Measurements from ENCODE around the gene AGPS. TPM values are rescaled to one million over a fixed set of nuclear protein-coding genes. Genes with fewer than 3 reads are reported as not detected.

The AGPS gene
- 34.7 TPM for total RNA-seq
- 9.6 TPM for polyA plus RNA-seq
- long read RNA-seq, donor 1: 0 reads
- long read RNA-seq, donor 2, full-length matches to known transcripts: 10 of 18 reads
- long read RNA-seq, donor 2, partial matches to known transcripts: 8 of 18 reads
- long read RNA-seq, donor 2, other reads (novel, unspliced or antisense): 0 of 18 reads
- long read RNA-seq, donor 3, full-length matches to known transcripts: 11 of 11 reads
- long read RNA-seq, donor 3, partial matches to known transcripts: 0 of 11 reads
- long read RNA-seq, donor 3, other reads (novel, unspliced or antisense): 0 of 11 reads
- long read RNA-seq, donor 4, full-length matches to known transcripts: 8 of 8 reads
- long read RNA-seq, donor 4, partial matches to known transcripts: 0 of 8 reads
- long read RNA-seq, donor 4, other reads (novel, unspliced or antisense): 0 of 8 reads
- long read RNA-seq, donor 5, full-length matches to known transcripts: 7 of 7 reads
- long read RNA-seq, donor 5, partial matches to known transcripts: 0 of 7 reads
- long read RNA-seq, donor 5, other reads (novel, unspliced or antisense): 0 of 7 reads
- long read RNA-seq, donor 6, full-length matches to known transcripts: 8 of 13 reads
- long read RNA-seq, donor 6, partial matches to known transcripts: 5 of 13 reads
- long read RNA-seq, donor 6, other reads (novel, unspliced or antisense): 0 of 13 reads
- long read RNA-seq, donor 7, full-length matches to known transcripts: 8 of 8 reads
- long read RNA-seq, donor 7, partial matches to known transcripts: 0 of 8 reads
- long read RNA-seq, donor 7, other reads (novel, unspliced or antisense): 0 of 8 reads
- long read RNA-seq, donor 8, full-length matches to known transcripts: 2 of 2 reads
- long read RNA-seq, donor 8, partial matches to known transcripts: 0 of 2 reads
- long read RNA-seq, donor 8, other reads (novel, unspliced or antisense): 0 of 2 reads
- long read RNA-seq, donor 9, full-length matches to known transcripts: 6 of 6 reads
- long read RNA-seq, donor 9, partial matches to known transcripts: 0 of 6 reads
- long read RNA-seq, donor 9, other reads (novel, unspliced or antisense): 0 of 6 reads
- long read RNA-seq, donor 10, full-length matches to known transcripts: 5 of 5 reads
- long read RNA-seq, donor 10, partial matches to known transcripts: 0 of 5 reads
- long read RNA-seq, donor 10, other reads (novel, unspliced or antisense): 0 of 5 reads

- Histone ChIP-seq H3K4me3 (ENCODE audit: low read length in 2 of 2) (peak within 1 kb of the TSS; percentile 64 to 74), H3K36me3 (ENCODE audit: control insufficient read depth in 2 of 2, insufficient read depth in 2 of 2, low read length in 1 of 2) (no peaks in the 10 kb centered on the region), H3K27ac (ENCODE audit: low read depth in 1 of 2, low read length in 1 of 2) (peak within 1 kb of the TSS; percentile 19 to 40), H3K4me1 (ENCODE audit: control insufficient read depth in 2 of 2, insufficient read depth in 2 of 2, low read length in 2 of 2) (peaks cover 9 to 10% of the 10 kb centered on the region in 2 donors), H3K9me3 (ENCODE audit: control insufficient read depth in 2 of 2, insufficient read depth in 1 of 2, low read length in 1 of 2) (no peaks in the 10 kb centered on the region), H3K27me3 (ENCODE audit: control insufficient read depth in 2 of 2, insufficient read depth in 1 of 2, low read length in 1 of 2) (no peaks in the 10 kb centered on the region)
- under 1% methylated on average over 83 of the region's 83 CpGs for WGBS
- peak in 8 of 9 donors; percentile 38 to 86 (median 68) for DNase-seq (ENCODE audit: low read depth in 6 of 9, low spot score in 9 of 9)
These were observed at the start of gene AGPS for GRCh38 chr2:177392373-177393202. AGPS (plus strand) TSS chr2:177392773; CDS start chr2:177392790, 17 bp downstream.

DNA sequence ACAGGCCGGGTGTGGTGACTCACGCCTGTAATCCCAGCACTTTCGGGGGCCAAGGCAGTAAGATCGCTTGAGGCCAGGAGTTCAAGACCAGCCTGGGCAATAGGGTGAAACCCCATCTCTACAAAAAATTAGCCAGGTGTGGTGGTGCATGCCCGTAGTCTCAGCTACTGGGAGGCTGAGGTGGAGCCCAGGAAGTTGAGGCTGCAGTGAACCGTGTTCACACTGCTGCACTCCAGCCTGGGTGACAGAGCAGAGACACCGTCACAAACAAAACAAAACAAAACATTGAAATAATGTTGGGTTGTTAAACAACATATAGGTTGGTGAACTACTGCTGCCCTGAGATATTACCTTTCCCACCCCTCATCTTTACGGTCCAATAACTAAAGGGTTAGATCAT lies 48.8 kb upstream of the AGPS start:
- H3K9me3 ChIP-seq (ENCODE audit: control insufficient read depth in 2 of 2, insufficient read depth in 1 of 2, low read length in 1 of 2): no peaks in the 10 kb centered on the region
- no peak overlapping the region for H3K4me3 ChIP-seq (ENCODE audit: low read length in 2 of 2)
- no peaks in the 10 kb centered on the region for H3K27me3 ChIP-seq (ENCODE audit: control insufficient read depth in 2 of 2, insufficient read depth in 1 of 2, low read length in 1 of 2)
- 90% methylated on average over 8 of the region's 8 CpGs for WGBS
- DNase-seq (ENCODE audit: low read depth in 6 of 9, low spot score in 9 of 9): no peak
- H3K27ac ChIP-seq (ENCODE audit: low read depth in 1 of 2, low read length in 1 of 2): no peak overlapping the region
- H3K36me3 ChIP-seq (ENCODE audit: control insufficient read depth in 2 of 2, insufficient read depth in 2 of 2, low read length in 1 of 2): no peaks in the 10 kb centered on the region
- H3K4me1 ChIP-seq (ENCODE audit: control insufficient read depth in 2 of 2, insufficient read depth in 2 of 2, low read length in 2 of 2): no peaks in the 10 kb centered on the region

DNA sequence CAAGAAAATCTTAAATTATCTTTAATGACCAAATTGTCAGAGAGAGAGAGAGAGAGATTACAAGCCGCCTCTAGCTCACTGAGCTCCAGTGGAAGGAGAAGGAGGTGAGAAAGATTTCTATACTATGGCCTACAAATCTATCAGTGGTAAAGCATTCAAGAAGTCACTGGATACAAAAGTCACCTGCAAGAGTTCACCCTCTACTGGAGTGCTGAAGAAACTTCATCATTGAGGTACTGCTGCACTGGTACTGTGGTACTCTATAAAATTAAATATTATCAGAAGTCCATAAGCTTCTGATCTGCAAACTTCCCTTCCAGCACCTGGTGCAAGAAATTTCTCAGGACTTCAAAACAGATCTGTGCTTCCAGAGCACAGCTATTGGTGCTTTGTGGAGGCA lies 48.3 kb upstream of the AGPS start:
- no peak for DNase-seq (ENCODE audit: low read depth in 6 of 9, low spot score in 9 of 9)
- H3K27me3 ChIP-seq (ENCODE audit: control insufficient read depth in 2 of 2, insufficient read depth in 1 of 2, low read length in 1 of 2): no peaks in the 10 kb centered on the region
- 100% methylated on average over 1 of the region's 1 CpG for WGBS

DNA sequence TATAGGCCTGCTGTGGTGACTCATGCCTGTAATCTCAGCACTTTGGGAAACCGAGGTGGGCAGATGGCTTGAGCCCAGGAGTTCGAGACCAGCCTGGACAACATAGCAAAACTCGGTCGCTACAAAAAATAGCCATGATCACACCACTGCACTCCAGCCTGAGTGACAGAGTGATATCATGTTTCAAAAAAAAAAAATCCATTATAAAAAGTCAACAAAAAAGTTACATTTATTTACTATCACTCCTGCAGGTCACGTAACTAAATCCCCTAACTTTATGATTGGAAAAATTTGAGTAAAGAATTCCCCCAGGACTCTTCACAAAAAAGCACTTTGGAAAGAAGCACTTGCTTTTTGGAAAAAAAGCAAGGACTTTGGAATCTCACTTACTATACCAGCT lies 46.4 kb upstream of the AGPS start:
- no peaks in the 10 kb centered on the region for H3K27me3 ChIP-seq (ENCODE audit: control insufficient read depth in 2 of 2, insufficient read depth in 1 of 2, low read length in 1 of 2)
- H3K4me1 ChIP-seq (ENCODE audit: control insufficient read depth in 2 of 2, insufficient read depth in 2 of 2, low read length in 2 of 2): no peaks in the 10 kb centered on the region
- H3K4me3 ChIP-seq (ENCODE audit: low read length in 2 of 2): no peak overlapping the region
- no peak overlapping the region for H3K27ac ChIP-seq (ENCODE audit: low read depth in 1 of 2, low read length in 1 of 2)
- no peaks in the 10 kb centered on the region for H3K36me3 ChIP-seq (ENCODE audit: control insufficient read depth in 2 of 2, insufficient read depth in 2 of 2, low read length in 1 of 2)
- no peaks in the 10 kb centered on the region for H3K9me3 ChIP-seq (ENCODE audit: control insufficient read depth in 2 of 2, insufficient read depth in 1 of 2, low read length in 1 of 2)
- WGBS: 96% methylated on average over 5 of the region's 5 CpGs
- DNase-seq (ENCODE audit: low read depth in 6 of 9, low spot score in 9 of 9): no peak

More for the DNA sequence above, 48.3 kb upstream of the AGPS start:
- Histone ChIP-seq H3K9me3 (ENCODE audit: control insufficient read depth in 2 of 2, insufficient read depth in 1 of 2, low read length in 1 of 2) (no peaks in the 10 kb centered on the region), H3K4me1 (ENCODE audit: control insufficient read depth in 2 of 2, insufficient read depth in 2 of 2, low read length in 2 of 2) (no peaks in the 10 kb centered on the region), H3K36me3 (ENCODE audit: control insufficient read depth in 2 of 2, insufficient read depth in 2 of 2, low read length in 1 of 2) (no peaks in the 10 kb centered on the region), H3K4me3 (ENCODE audit: low read length in 2 of 2) (no peak overlapping the region), H3K27ac (ENCODE audit: low read depth in 1 of 2, low read length in 1 of 2) (no peak overlapping the region)

DNA sequence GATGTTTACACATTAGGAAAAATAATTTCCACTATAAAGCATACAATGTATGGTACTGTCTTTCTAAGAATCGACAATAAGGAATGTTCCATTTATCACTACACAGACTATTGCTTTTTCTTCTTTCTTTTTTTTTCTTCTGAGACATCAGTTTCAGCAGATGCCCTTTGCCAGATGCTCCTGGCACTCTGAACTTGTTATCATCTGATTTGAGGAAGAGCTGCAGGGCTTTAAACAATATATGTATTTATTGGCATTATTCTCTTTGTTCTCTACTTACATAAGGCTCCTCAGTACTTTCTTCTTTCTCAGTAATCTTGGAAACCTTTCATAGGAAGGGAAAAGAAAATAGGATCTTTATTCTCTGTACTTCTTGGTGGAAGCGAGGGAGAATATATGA lies 45.0 kb upstream of the AGPS start:
- Histone ChIP-seq H3K27ac (ENCODE audit: low read depth in 1 of 2, low read length in 1 of 2) (no peak overlapping the region), H3K9me3 (ENCODE audit: control insufficient read depth in 2 of 2, insufficient read depth in 1 of 2, low read length in 1 of 2) (no peaks in the 10 kb centered on the region), H3K36me3 (ENCODE audit: control insufficient read depth in 2 of 2, insufficient read depth in 2 of 2, low read length in 1 of 2) (no peaks in the 10 kb centered on the region), H3K4me1 (ENCODE audit: control insufficient read depth in 2 of 2, insufficient read depth in 2 of 2, low read length in 2 of 2) (no peaks in the 10 kb centered on the region), H3K4me3 (ENCODE audit: low read length in 2 of 2) (no peak overlapping the region), H3K27me3 (ENCODE audit: control insufficient read depth in 2 of 2, insufficient read depth in 1 of 2, low read length in 1 of 2) (no peaks in the 10 kb centered on the region)
- no peak for DNase-seq (ENCODE audit: low read depth in 6 of 9, low spot score in 9 of 9)
- WGBS: 97% methylated on average over 2 of the region's 2 CpGs

DNA sequence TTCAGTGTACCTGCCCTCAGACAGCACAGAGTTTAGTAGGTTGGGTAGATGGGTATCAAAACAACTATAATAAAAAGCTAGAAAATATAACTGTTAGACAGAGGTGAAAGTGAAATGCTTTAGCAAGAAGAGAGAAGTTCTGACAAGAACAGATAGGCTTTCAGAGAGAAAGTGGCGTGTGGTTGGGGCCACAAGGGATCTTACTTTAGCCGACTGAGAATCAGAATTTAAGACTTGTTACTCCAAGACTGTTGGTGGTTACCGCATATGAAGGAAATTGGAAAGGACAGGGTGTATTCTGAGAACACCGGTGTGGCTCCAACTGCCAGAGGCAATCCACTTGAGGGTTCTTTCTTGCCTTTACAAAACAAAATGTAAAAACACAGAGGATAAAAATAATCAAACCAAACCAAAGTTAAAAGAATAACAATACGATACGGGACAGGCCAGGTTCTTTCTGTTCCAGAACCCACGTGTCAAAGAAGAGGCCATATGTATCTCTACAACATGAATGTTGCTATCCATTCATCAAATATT lies 44.4 kb upstream of the AGPS start:
- H3K27ac ChIP-seq (ENCODE audit: low read depth in 1 of 2, low read length in 1 of 2): no peak overlapping the region
- no peaks in the 10 kb centered on the region for H3K36me3 ChIP-seq (ENCODE audit: control insufficient read depth in 2 of 2, insufficient read depth in 2 of 2, low read length in 1 of 2)
- no peak overlapping the region for H3K4me3 ChIP-seq (ENCODE audit: low read length in 2 of 2)
- 28% methylated on average over 7 of the region's 7 CpGs for WGBS
- no peaks in the 10 kb centered on the region for H3K27me3 ChIP-seq (ENCODE audit: control insufficient read depth in 2 of 2, insufficient read depth in 1 of 2, low read length in 1 of 2)
- H3K9me3 ChIP-seq (ENCODE audit: control insufficient read depth in 2 of 2, insufficient read depth in 1 of 2, low read length in 1 of 2): no peaks in the 10 kb centered on the region
- DNase-seq (ENCODE audit: low read depth in 6 of 9, low spot score in 9 of 9): no peak
- H3K4me1 ChIP-seq (ENCODE audit: control insufficient read depth in 2 of 2, insufficient read depth in 2 of 2, low read length in 2 of 2): no peaks in the 10 kb centered on the region

DNA sequence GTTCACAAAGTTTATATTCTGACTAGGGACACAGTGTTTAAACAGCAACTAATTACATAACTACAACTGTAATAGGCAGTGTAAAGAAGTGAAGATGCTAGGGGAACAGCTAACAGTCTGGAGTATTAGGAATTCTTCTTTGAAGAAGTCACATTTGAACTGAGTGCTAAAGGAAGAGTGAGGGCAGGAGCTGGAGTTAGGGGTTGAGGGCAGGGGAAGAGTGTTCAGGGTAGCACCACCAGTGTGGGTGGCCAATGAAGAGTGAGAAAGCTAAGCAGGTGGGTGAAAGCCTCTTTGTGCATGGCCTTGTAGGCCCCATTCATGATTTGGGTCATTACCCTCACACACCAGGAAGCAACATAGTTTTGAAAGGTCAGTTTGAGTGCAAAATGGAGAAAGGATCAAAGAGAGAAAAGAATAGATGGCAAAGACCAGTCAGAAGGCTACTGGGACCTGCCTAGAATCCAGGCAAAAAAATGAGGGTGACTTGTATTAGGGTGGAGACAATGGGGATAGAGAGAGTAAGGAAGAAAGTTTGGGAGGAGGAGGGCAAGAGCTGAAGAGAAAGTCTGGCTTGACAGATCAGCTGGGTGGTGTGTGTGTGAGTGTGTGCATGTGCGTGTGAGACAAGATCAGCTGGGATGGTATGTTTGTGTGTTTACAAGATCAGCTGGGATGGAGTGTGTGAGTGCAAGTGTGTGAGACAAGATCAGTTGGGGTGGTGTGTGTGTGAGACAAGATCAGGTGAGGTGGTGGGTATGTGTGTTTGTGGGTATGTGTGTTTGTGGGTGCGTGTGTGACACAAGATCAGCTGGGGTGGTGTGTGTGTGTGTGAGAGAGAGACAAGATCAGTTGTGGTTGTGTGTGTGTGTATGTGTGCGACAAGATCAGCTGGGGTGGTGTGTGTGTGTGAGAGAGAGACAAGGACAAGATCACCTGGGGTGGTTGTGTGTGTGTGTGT lies 43.6 kb upstream of the AGPS start:
- Histone ChIP-seq H3K4me3 (ENCODE audit: low read length in 2 of 2) (no peak overlapping the region), H3K36me3 (ENCODE audit: control insufficient read depth in 2 of 2, insufficient read depth in 2 of 2, low read length in 1 of 2) (no peaks in the 10 kb centered on the region), H3K4me1 (ENCODE audit: control insufficient read depth in 2 of 2, insufficient read depth in 2 of 2, low read length in 2 of 2) (no peaks in the 10 kb centered on the region), H3K9me3 (ENCODE audit: control insufficient read depth in 2 of 2, insufficient read depth in 1 of 2, low read length in 1 of 2) (no peaks in the 10 kb centered on the region), H3K27me3 (ENCODE audit: control insufficient read depth in 2 of 2, insufficient read depth in 1 of 2, low read length in 1 of 2) (no peaks in the 10 kb centered on the region), H3K27ac (ENCODE audit: low read depth in 1 of 2, low read length in 1 of 2) (no peak overlapping the region)
- DNase-seq (ENCODE audit: low read depth in 6 of 9, low spot score in 9 of 9): no peak
- 97% methylated on average over 3 of the region's 3 CpGs for whole genome bisulfite sequencing

Data from thymus (tissue), 14 donors.